Heart left ventricle (tissue), 13 donors: ENCODE results near the gene CCDC152.

Experiments used
- CTCF ChIP-seq, 12 donors: fragments of 200-600 bp; sonication (generic) in 4 of 12; IDR thresholded peaks; one replicate each; pipeline versions ENCODE4 v1.5.0 to v1.8.0; 2018 to 2022; ENCODE audit warnings: antibody characterized with exemption in 12 of 12, mild to moderate bottlenecking in 5 of 12
- POLR2A ChIP-seq, 2 donors: fragments of 450-650 bp; IDR thresholded peaks; one replicate each; pipeline ENCODE4 v1.6.1; 2017; ENCODE audit warnings: antibody characterized with exemption in 2 of 2, mild to moderate bottlenecking in 2 of 2, moderate library complexity in 2 of 2
- donor health status: ischemic (EF 13 %, LVEDD 7.1; RV severe dilation, severe dysfunction).
- donor health status: DM: no; HTN: yes; CAD: no.
- donor health status: DM: no; HTN: no; CAD: no.
- donor health status: ischemic (EF 25% LVEDD 6.9; RV normal size, moderate dysfunction).
- donor health status: ischemic (EF 25% LVEDD 5.7; RV mildly dilated, moderate dysfunction).
- donor health status: ischemic (EF 35%, LVEDD 5.7; RV mildly dilated, moderate dysfunction).
- donor health status: nonischemic (EF 11% LVEDD 7.7; RV severe dilation, severe dysfunction).
- donor health status: DM: yes; HTN: yes; CAD: no.
- donor health status: PGD.
- donor health status: ischemic (EF 29% LVEDD 5.4; RV normal size, mild dysfunction).
- donor health status: nonischemic (EF 23%, LVEDD 6.1; RV moderate dilation, normal function).

GRCh38 chr5:42800748-42801330 is 44.2 kb downstream of the CCDC152 start:
- TF ChIP-seq CTCF (IDR thresholded peaks at IDR 0.05) (no peak), POLR2A (IDR thresholded peaks at IDR 0.05) (no peak)
